OCI-LY7 (cell line): ENCODE results near the gene CTXN3. TPM values are rescaled to one million over a fixed set of nuclear protein-coding genes. Genes with fewer than 3 reads are reported as not detected.

Source experiments
- BruUV-seq: library from RNA; stranded (reverse); fragments of 400-500 nt; replicated peaks from 2 replicates; lab custom pipeline; 2021; lab: Mats Ljungman, UMichigan
- CTCF ChIA-PET: fragments of 300-600 bp; sonication (Branson Sonifier 250); formaldehyde crosslinking; loops from one replicate; lab custom pipeline; 2022; ENCODE audit warnings: antibody characterized with exemption; ENCODE audit not compliant: unreplicated experiment; lab: Charles Lee
- POLR2A ChIA-PET: fragments of 300-600 bp; sonication (Branson Sonifier 250); formaldehyde crosslinking; loops from one replicate; lab custom pipeline; 2022; ENCODE audit warnings: antibody characterized with exemption; lab: Charles Lee
- DNase-seq: peaks from one replicate; pipeline ENCODE4 v3.0.0-alpha.2; 2015; ENCODE audit warnings: low spot score
- H2AFZ ChIP-seq: fragments of 200-600 bp; sonication (generic), shearing (Covaris generic); 2 replicates; pipeline ENCODE4 v1.6.1; 2014; ENCODE audit warnings: mild to moderate bottlenecking, antibody characterized with exemption, low read length, moderate library complexity
- H3K27ac ChIP-seq: fragments of 200-600 bp; sonication (generic); 2 replicates; pipeline ENCODE4 v1.5.1; 2014; ENCODE audit warnings: mixed run types, low read depth, mild to moderate bottlenecking, moderate library complexity, low read length, inconsistent platforms; ENCODE audit not compliant: poor library complexity, severe bottlenecking
- H3K36me3 ChIP-seq: fragments of 200-600 bp; sonication (generic); 2 replicates; pipeline ENCODE4 v1.6.1; 2014; ENCODE audit warnings: mild to moderate bottlenecking, antibody characterized with exemption, low read length, moderate library complexity, mixed read lengths; ENCODE audit not compliant: insufficient read depth
- H3K4me1 ChIP-seq: fragments of 200-600 bp; sonication (generic); 2 replicates; pipeline ENCODE4 v1.5.1; 2014; ENCODE audit warnings: mild to moderate bottlenecking, low read length; ENCODE audit not compliant: insufficient read depth, poor library complexity, severe bottlenecking
- H3K4me2 ChIP-seq: fragments of 200-600 bp; sonication (generic); 2 replicates; pipeline ENCODE4 v1.6.1; 2014; ENCODE audit warnings: mild to moderate bottlenecking, low read length
- H3K4me3 ChIP-seq: fragments of 200-600 bp; sonication (generic); 2 replicates; pipeline ENCODE4 v1.5.1; 2014; ENCODE audit warnings: mild to moderate bottlenecking, low read depth, low read length; ENCODE audit not compliant: poor library complexity, severe bottlenecking
- H3K79me2 ChIP-seq: fragments of 200-600 bp; sonication (generic); 2 replicates; pipeline ENCODE4 v1.6.1; 2016; ENCODE audit warnings: low read depth, mild to moderate bottlenecking, low read length, moderate library complexity, mixed read lengths; ENCODE audit not compliant: insufficient read depth
- H3K9me2 ChIP-seq: fragments of 200-600 bp; sonication (generic); 2 replicates; pipeline ENCODE4 v1.6.1; 2016; ENCODE audit warnings: mild to moderate bottlenecking, low read length, mixed read lengths; ENCODE audit not compliant: insufficient read depth
- H3K9me3 ChIP-seq: fragments of 200-600 bp; sonication (generic); 2 replicates; pipeline ENCODE4 v1.6.1; 2014; ENCODE audit warnings: mild to moderate bottlenecking, mixed run types, low read length, mixed read lengths
- H4K20me1 ChIP-seq: fragments of 200-600 bp; sonication (generic); 2 replicates; pipeline ENCODE4 v1.6.1; 2014; ENCODE audit warnings: mild to moderate bottlenecking, antibody characterized with exemption, low read length, moderate library complexity, mixed read lengths; ENCODE audit not compliant: insufficient read depth
- CTCF ChIP-seq: fragments of 200-600 bp; sonication (generic); conservative IDR thresholded peaks from 2 replicates; pipeline ENCODE4 v1.5.1; 2014; ENCODE audit warnings: mild to moderate bottlenecking, antibody characterized with exemption, low read length, moderate library complexity, mixed read lengths
- EZH2phosphoT487 ChIP-seq: fragments of 200-600 bp; sonication (generic); IDR thresholded peaks from 2 replicates; pipeline ENCODE4 v1.6.1; 2018; ENCODE audit warnings: low read depth, borderline replicate concordance, mild to moderate bottlenecking, mixed run types, antibody characterized with exemption, low read length, moderate library complexity, mixed read lengths
- intact Hi-C: fragments of 100-400 bp; cut with micrococcal nuclease; formaldehyde crosslinking; loops from one replicate; pipeline ENCODE4 v1.10.0; 2022; ENCODE audit not compliant: unreplicated experiment
- total RNA-seq, 2 experiments: library from RNA; depleted of rRNA in 1 of 2; stranded (reverse); fragments of >200 nt in 1 of 2; shearing (Covaris generic) in 1 of 2; gene quantifications; 2 replicates each; pipeline ENCODE4 v1.2.3, GENCODE V29; 2014 to 2022

CTXN3 gene
- total RNA-seq, 2 experiments from 2014 or later = not detected

GRCh38 chr5:127695346-127695745, 46.5 kb downstream of the CTXN3 start:
- no peak overlapping the region for H3K4me3 ChIP-seq
- no peak overlapping the region for H2AFZ ChIP-seq
- H3K36me3 ChIP-seq = no peaks in the 10 kb centered on the region
- intact Hi-C loops = no loop called here
- CTCF ChIA-PET = no interaction called here
- BruUV-seq = no TSS peak
- H3K4me2 ChIP-seq = no peak overlapping the region
- H3K79me2 ChIP-seq = no peaks in the 10 kb centered on the region
- no peaks in the 10 kb centered on the region for H3K4me1 ChIP-seq
- DNase-seq = no peak
- POLR2A ChIA-PET = no interaction called here
- TF ChIP-seq EZH2phosphoT487 (no peak), CTCF (no peak)
- H3K27ac ChIP-seq = no peak overlapping the region
- H4K20me1 ChIP-seq = no peaks in the 10 kb centered on the region
- H3K9me2 ChIP-seq = no peaks in the 10 kb centered on the region
- no peaks in the 10 kb centered on the region for H3K9me3 ChIP-seq

GRCh38 chr5:127696683-127697082, 47.8 kb downstream of the CTXN3 start:
- H3K4me2 ChIP-seq = no peak overlapping the region
- H3K27ac ChIP-seq = no peak overlapping the region
- intact Hi-C loops = no loop called here
- TF ChIP-seq EZH2phosphoT487 (no peak), CTCF (no peak)
- H3K4me3 ChIP-seq = no peak overlapping the region
- DNase-seq = no peak
- BruUV-seq = no TSS peak
- no peaks in the 10 kb centered on the region for H3K79me2 ChIP-seq
- ChIA-PET CTCF (no interaction called here), POLR2A (no interaction called here)
- no peaks in the 10 kb centered on the region for H3K36me3 ChIP-seq
- H2AFZ ChIP-seq = no peak overlapping the region
- no peaks in the 10 kb centered on the region for H4K20me1 ChIP-seq
- H3K4me1 ChIP-seq = no peaks in the 10 kb centered on the region
- no peaks in the 10 kb centered on the region for H3K9me2 ChIP-seq
- H3K9me3 ChIP-seq = no peaks in the 10 kb centered on the region

GRCh38 chr5:127697894-127698600, 49.2 kb downstream of the CTXN3 start:
- Histone ChIP-seq H3K27ac (no peak overlapping the region), H3K4me1 (no peaks in the 10 kb centered on the region), H3K4me3 (no peak overlapping the region), H3K79me2 (no peaks in the 10 kb centered on the region), H3K9me2 (no peaks in the 10 kb centered on the region), H3K9me3 (no peaks in the 10 kb centered on the region), H3K36me3 (no peaks in the 10 kb centered on the region), H2AFZ (no peak overlapping the region), H4K20me1 (no peaks in the 10 kb centered on the region), H3K4me2 (no peak overlapping the region)
- intact Hi-C loops = no loop called here
- no peak for DNase-seq
- no peak for TF ChIP-seq CTCF
- no peak for TF ChIP-seq EZH2phosphoT487
- CTCF ChIA-PET = no interaction called here
- POLR2A ChIA-PET = no interaction called here
- BruUV-seq = no TSS peak
